ENCODE data around the gene ATXN1.

ATXN1 gene

GRCh38 chr6:16442031-16442430, 319.2 kb downstream of the ATXN1 start:
- Histone ChIP-seq H3K27me3 (ENCODE audit: insufficient read depth, low read depth) (no peaks in the 10 kb centered on the region), H4K20me1 (ENCODE audit: insufficient read depth) (no peaks in the 10 kb centered on the region), H3K9ac (no peak overlapping the region), H3K36me3 (ENCODE audit: insufficient read depth) (no peaks in the 10 kb centered on the region), H3K4me3 (IDR thresholded peaks at IDR 0.05; ENCODE audit: insufficient read depth, low read depth, low read length) (no peak overlapping the region), H3K4me2 (no peak overlapping the region), H2AFZ (ENCODE audit: low read depth) (no peak overlapping the region), H3K79me2 (ENCODE audit: insufficient read depth, low read depth) (no peaks in the 10 kb centered on the region), H3K4me1 (ENCODE audit: low read depth, poor library complexity, severe bottlenecking) (peaks cover 5% of the 10 kb centered on the region), H3K27ac (no peak overlapping the region)
- no peak for TF ChIP-seq CTCF (conservative IDR thresholded peaks at IDR 0.05; ENCODE audit: low read depth, low read length)

GRCh38 chr6:16441262-16441661, 320.0 kb downstream of the ATXN1 start:
- no peaks in the 10 kb centered on the region for H4K20me1 ChIP-seq (ENCODE audit: insufficient read depth)
- no peak overlapping the region for H2AFZ ChIP-seq (ENCODE audit: low read depth)
- no peak overlapping the region for H3K4me2 ChIP-seq
- no peaks in the 10 kb centered on the region for H3K27me3 ChIP-seq (ENCODE audit: insufficient read depth, low read depth)
- no peak overlapping the region for H3K9ac ChIP-seq
- no peak overlapping the region for H3K27ac ChIP-seq
- peaks cover under 1% of the 10 kb centered on the region for H3K4me1 ChIP-seq (ENCODE audit: low read depth, poor library complexity, severe bottlenecking)
- H3K36me3 ChIP-seq (ENCODE audit: insufficient read depth) = no peaks in the 10 kb centered on the region
- no peaks in the 10 kb centered on the region for H3K79me2 ChIP-seq (ENCODE audit: insufficient read depth, low read depth)
- H3K4me3 ChIP-seq (IDR thresholded peaks at IDR 0.05; ENCODE audit: insufficient read depth, low read depth, low read length) = no peak overlapping the region
- no peak for TF ChIP-seq CTCF (conservative IDR thresholded peaks at IDR 0.05; ENCODE audit: low read depth, low read length)

- H3K4me3 ChIP-seq (IDR thresholded peaks at IDR 0.05; ENCODE audit: insufficient read depth, low read depth, low read length) = no peak overlapping the region
- H3K9ac ChIP-seq = no peak overlapping the region
- H3K4me2 ChIP-seq = no peak overlapping the region
- TF ChIP-seq CTCF (conservative IDR thresholded peaks at IDR 0.05; ENCODE audit: low read depth, low read length) = no peak
- H4K20me1 ChIP-seq (ENCODE audit: insufficient read depth) = no peaks in the 10 kb centered on the region
- H3K27me3 ChIP-seq (ENCODE audit: insufficient read depth, low read depth) = no peaks in the 10 kb centered on the region
- no peaks in the 10 kb centered on the region for H3K36me3 ChIP-seq (ENCODE audit: insufficient read depth)
- H3K79me2 ChIP-seq (ENCODE audit: insufficient read depth, low read depth) = no peaks in the 10 kb centered on the region
- H3K27ac ChIP-seq = no peak overlapping the region
- no peaks in the 10 kb centered on the region for H3K4me1 ChIP-seq (ENCODE audit: low read depth, poor library complexity, severe bottlenecking)
- no peak overlapping the region for H2AFZ ChIP-seq (ENCODE audit: low read depth)
Measured at GRCh38 chr6:16440636-16441212, 320.5 kb downstream of the ATXN1 start.

GRCh38 chr6:16438718-16439591, 322.3 kb downstream of the ATXN1 start:
- no peak for TF ChIP-seq CTCF (conservative IDR thresholded peaks at IDR 0.05; ENCODE audit: low read depth, low read length)
- Histone ChIP-seq H4K20me1 (ENCODE audit: insufficient read depth) (no peaks in the 10 kb centered on the region), H3K4me2 (no peak overlapping the region), H3K4me1 (ENCODE audit: low read depth, poor library complexity, severe bottlenecking) (no peaks in the 10 kb centered on the region), H3K79me2 (ENCODE audit: insufficient read depth, low read depth) (no peaks in the 10 kb centered on the region), H2AFZ (ENCODE audit: low read depth) (no peak overlapping the region), H3K36me3 (ENCODE audit: insufficient read depth) (no peaks in the 10 kb centered on the region), H3K27ac (no peak overlapping the region), H3K9ac (no peak overlapping the region), H3K4me3 (IDR thresholded peaks at IDR 0.05; ENCODE audit: insufficient read depth, low read depth, low read length) (no peak overlapping the region), H3K27me3 (ENCODE audit: insufficient read depth, low read depth) (no peaks in the 10 kb centered on the region)

Measured in KMS-11 (cell line).